HepG2 (cell line): ENCODE data around the gene SLC19A1. TPM values are rescaled to one million over a fixed set of nuclear protein-coding genes. Genes with fewer than 3 reads are reported as not detected.

ENCODE experiments used
- ATAC-seq: fragments of 200-7000 bp; cut with Tn5 transposase; 3 replicates; pipeline ENCODE4 v1.9.1; 2020; ENCODE audit warnings: mild to moderate bottlenecking, moderate library complexity
- BruUV-seq: library from RNA; stranded (reverse); fragments of 400-500 nt; replicated peaks from 2 replicates; lab custom pipeline; 2021; lab: Mats Ljungman, UMichigan
- CTCF ChIA-PET: fragments of 300-600 bp; formaldehyde crosslinking; extraction: SDS; loops from one replicate; lab custom pipeline; 2021; ENCODE audit warnings: low total read pairs, inconsistent platforms, low intra/inter-chr PET ratio; lab: Yijun Ruan, JAX
- POLR2A ChIA-PET: fragments of 350-600 bp; sonication (Branson Sonifier 250); formaldehyde crosslinking; loops from one replicate; lab custom pipeline; 2020; ENCODE audit warnings: antibody characterized with exemption, inconsistent platforms; lab: Yijun Ruan, JAX
- DNase-seq: peaks from one replicate; pipeline ENCODE4 v3.0.0-alpha.2; 2015; ENCODE audit warnings: low spot score
- FAIRE-seq: peaks from 3 replicates; lab custom pipeline; 2011; peaks lifted over from hg19 to GRCh38; lab: Jason Lieb, UNC
- H2AFZ ChIP-seq: one replicate; pipeline ENCODE4 v1.6.1; 2011; ENCODE audit warnings: low read length, inconsistent platforms
- H3K27ac ChIP-seq: fragments of 300-600 bp; 3 replicates; pipeline ENCODE4 v1.8.0; 2011; ENCODE audit warnings: mixed run types, mild to moderate bottlenecking, mixed read lengths, low read length, inconsistent platforms; ENCODE audit not compliant: insufficient read depth; ENCODE audit errors: extremely low read length
- H3K27me3 ChIP-seq, 2 experiments: fragments of 200-600 bp in 1 of 2; 2 replicates in 1 of 2; 3 replicates in 1 of 2; pipeline versions ENCODE4 v1.6.0 to v1.8.0; 2011; ENCODE audit warnings: low read length in 2 of 2, mild to moderate bottlenecking in 2 of 2, moderate library complexity in 2 of 2, inconsistent platforms in 1 of 2; ENCODE audit not compliant: insufficient read depth in 2 of 2, control insufficient read depth in 1 of 2
- H3K36me3 ChIP-seq, 2 experiments: fragments of 200-600 bp in 1 of 2; replicated peaks in 1 of 2; 2 replicates in 1 of 2; 3 replicates in 1 of 2; pipeline versions ENCODE4 v1.5.1 to v1.8.0; 2011; ENCODE audit warnings: low read length in 2 of 2, inconsistent platforms in 1 of 2; ENCODE audit not compliant: insufficient read depth in 2 of 2, control insufficient read depth in 1 of 2
- H3K4me1 ChIP-seq: 2 replicates; pipeline ENCODE4 v1.5.1; 2012; ENCODE audit warnings: low read length, inconsistent platforms; ENCODE audit not compliant: insufficient read depth
- H3K4me2 ChIP-seq: 2 replicates; pipeline ENCODE4 v1.6.0; 2011; ENCODE audit warnings: low read depth, low read length, inconsistent platforms
- H3K4me3 ChIP-seq, 3 experiments: fragments of 200-600 bp in 1 of 3; sonication (generic), shearing (Covaris generic) in 1 of 3; replicated peaks in 1 of 3; 2 replicates each; pipeline ENCODE4 v1.5.1; 2011 to 2016; ENCODE audit warnings: low read length in 3 of 3, inconsistent platforms in 2 of 3, low read depth in 2 of 3, mild to moderate bottlenecking in 2 of 3, control low read depth in 1 of 3, mixed read lengths in 1 of 3; ENCODE audit not compliant: insufficient read depth in 1 of 3
- H3K79me2 ChIP-seq: one replicate; pipeline ENCODE4 v1.6.1; 2011; ENCODE audit warnings: low read length, inconsistent platforms; ENCODE audit not compliant: insufficient read depth
- H3K9ac ChIP-seq: 2 replicates; pipeline ENCODE4 v1.6.0; 2011; ENCODE audit warnings: mild to moderate bottlenecking, low read depth, low read length, inconsistent platforms; ENCODE audit not compliant: insufficient read depth
- H3K9me3 ChIP-seq: 2 replicates; pipeline ENCODE4 v1.5.1; 2012; ENCODE audit warnings: mild to moderate bottlenecking, low read length
- H4K20me1 ChIP-seq: 2 replicates; pipeline ENCODE4 v1.6.0; 2011; ENCODE audit warnings: inconsistent platforms, mild to moderate bottlenecking, low read length, moderate library complexity; ENCODE audit not compliant: insufficient read depth
- ARNTL ChIP-seq: sonication (generic); formaldehyde crosslinking; IDR thresholded peaks from 2 replicates; pipeline ENCODE4 v1.4.0; 2020; ENCODE audit warnings: mild to moderate bottlenecking, missing genetic modification reagents
- BATF2 ChIP-seq: sonication (generic); formaldehyde crosslinking; IDR thresholded peaks from 2 replicates; pipeline ENCODE4 v1.8.0; 2022; ENCODE audit warnings: mild to moderate bottlenecking, missing genetic modification reagents, moderate library complexity
- CHCHD3 ChIP-seq: sonication (generic); formaldehyde crosslinking; IDR thresholded peaks from 2 replicates; pipeline ENCODE4 v1.8.0; 2022; ENCODE audit warnings: mild to moderate bottlenecking, missing genetic modification reagents, moderate library complexity
- FOXP4 ChIP-seq: sonication (generic); formaldehyde crosslinking; IDR thresholded peaks from 2 replicates; pipeline ENCODE4 v1.4.0; 2020; ENCODE audit warnings: missing genetic modification reagents
- IRF9 ChIP-seq: sonication (generic); formaldehyde crosslinking; IDR thresholded peaks from 2 replicates; pipeline ENCODE4 v1.8.0; 2022; ENCODE audit warnings: missing genetic modification reagents, mild to moderate bottlenecking, borderline replicate concordance
- JDP2 ChIP-seq: sonication (generic); formaldehyde crosslinking; IDR thresholded peaks from 2 replicates; pipeline ENCODE4 v1.8.1; 2022; ENCODE audit warnings: missing genetic modification reagents, borderline replicate concordance
- KLF13 ChIP-seq: sonication (generic); formaldehyde crosslinking; IDR thresholded peaks from 2 replicates; pipeline ENCODE4 v1.4.0; 2020; ENCODE audit warnings: mild to moderate bottlenecking, missing genetic modification reagents
- PTBP1 ChIP-seq: fragments of 200-400 bp; formaldehyde crosslinking; IDR thresholded peaks from 2 replicates; pipeline ENCODE4 v1.6.1; 2018; ENCODE audit warnings: low read length, low read depth; ENCODE audit not compliant: poor library complexity, severe bottlenecking
- SMAD1 ChIP-seq: sonication (generic); formaldehyde crosslinking; IDR thresholded peaks from 2 replicates; pipeline ENCODE4 v1.4.0; 2020; ENCODE audit warnings: missing genetic modification reagents, low read depth, mild to moderate bottlenecking, borderline replicate concordance
- SNAI1 ChIP-seq: sonication (generic); formaldehyde crosslinking; IDR thresholded peaks from 2 replicates; pipeline ENCODE4 v1.5.0; 2020; ENCODE audit warnings: mild to moderate bottlenecking, missing genetic modification reagents, borderline replicate concordance
- STAT6 ChIP-seq: sonication (generic); formaldehyde crosslinking; IDR thresholded peaks from 2 replicates; pipeline ENCODE4 v1.4.0; 2020; ENCODE audit warnings: missing genetic modification reagents, mild to moderate bottlenecking, borderline replicate concordance
- ZNF639 ChIP-seq: conservative IDR thresholded peaks from 2 replicates; pipeline ENCODE4 v1.6.1; 2018; ENCODE audit warnings: missing genetic modification reagents
- ZSCAN25 ChIP-seq: sonication (generic); formaldehyde crosslinking; IDR thresholded peaks from 2 replicates; pipeline ENCODE4 v1.8.0; 2022; ENCODE audit warnings: mild to moderate bottlenecking, missing genetic modification reagents
- WGBS: methylation state at CpG from one replicate; pipeline ENCODE4 v1.1.6; 2017; ENCODE audit warnings: low lambda C conversion rate; 5-methylcytosine and 5-hydroxymethylcytosine counted together
- in situ Hi-C: cut with HindIII; loops from 2 replicates; pipeline ENCODE4 v1.10.0; 2017; ENCODE audit warnings: low pct_unique_long_range_greater_than_20kb; ENCODE audit not compliant: extremely low pct_ligation_motif_present
- intact Hi-C: fragments of 100-400 bp; cut with micrococcal nuclease; formaldehyde crosslinking; loops from one replicate; pipeline ENCODE4 v1.10.0; 2022; ENCODE audit not compliant: unreplicated experiment
- polyA plus RNA-seq, 8 experiments: library from polyadenylated mRNA; depleted of rRNA in 3 of 8; stranded (reverse) in 7 of 8; unstranded in 1 of 8; fragments of >200 nt; fragmentation: Illumina TruSeq in 4 of 8; extraction: Trizol in 4 of 8; gene quantifications; 2 replicates each; pipeline versions ENCODE4 v1.2.1 to v1.2.3, GENCODE V29; 2011 to 2016; ENCODE audit warnings: low read depth in 4 of 8, missing spikeins in 1 of 8, mixed read lengths in 1 of 8; ENCODE audit not compliant: insufficient read depth in 1 of 8
- total RNA-seq, 5 experiments: library from RNA; depleted of rRNA; stranded (reverse); fragments of >200 nt; fragmentation: Illumina TruSeq; extraction: Trizol; gene quantifications; 2 replicates each; pipeline ENCODE4 v1.2.3, GENCODE V29; 2016; ENCODE audit warnings: low read depth in 1 of 5

SLC19A1 gene
- total and polyA plus RNA-seq, 2 of the 13 experiments (the other 11 are each of a cell fraction or from before 2014, with no cell fraction given), result 21.8 to 23.0 TPM

GRCh38 chr21:45481977-45482898 is 60.0 kb downstream of the SLC19A1 start (continued):
- no peak for TF ChIP-seq FOXP4 (CRISPR knock-in tag)

GRCh38 chr21:45481566-45481965 is 60.7 kb downstream of the SLC19A1 start:
- FAIRE-seq, result no peak
- H3K9me3 ChIP-seq, result no peaks in the 10 kb centered on the region
- H3K4me1 ChIP-seq, result no peaks in the 10 kb centered on the region
- no peak overlapping the region for H2AFZ ChIP-seq
- ChIA-PET CTCF (no interaction called here), POLR2A (no interaction called here)
- in situ Hi-C loops (no loop called here), intact Hi-C loops (no loop called here)
- H3K4me2 ChIP-seq, result no peak overlapping the region
- BruUV-seq, result no TSS peak
- no peak for DNase-seq
- no peak overlapping the region for H3K4me3 ChIP-seq
- no peaks in the 10 kb centered on the region for H3K79me2 ChIP-seq
- no peak overlapping the region for H3K9ac ChIP-seq
- H3K27me3 ChIP-seq, result no peaks in the 10 kb centered on the region
- H3K27ac ChIP-seq, result no peak overlapping the region
- ATAC-seq, result no peak
- 100% methylated on average over 2 of the region's 16 CpGs for WGBS
- H4K20me1 ChIP-seq, result no peaks in the 10 kb centered on the region
- peaks cover 28 to 55% of the 10 kb centered on the region in 2 experiments for H3K36me3 ChIP-seq
- no peak for TF ChIP-seq ARNTL
- no peak for TF ChIP-seq PTBP1
- no peak for TF ChIP-seq KLF13 (CRISPR knock-in tag)
- no peak for TF ChIP-seq JDP2 (CRISPR knock-in tag)
- TF ChIP-seq CHCHD3 (CRISPR knock-in tag), result no peak
- TF ChIP-seq ZSCAN25 (CRISPR knock-in tag), result no peak
- no peak for TF ChIP-seq SMAD1
- no peak for TF ChIP-seq ZNF639 (CRISPR knock-in tag)
- TF ChIP-seq BATF2 (CRISPR knock-in tag), result no peak
- no peak for TF ChIP-seq SNAI1 (CRISPR knock-in tag)
- no peak for TF ChIP-seq STAT6 (CRISPR knock-in tag)
- no peak for TF ChIP-seq IRF9 (CRISPR knock-in tag)
